ENCODE measurements around the gene SRBD1.

Gene SRBD1

DNA sequence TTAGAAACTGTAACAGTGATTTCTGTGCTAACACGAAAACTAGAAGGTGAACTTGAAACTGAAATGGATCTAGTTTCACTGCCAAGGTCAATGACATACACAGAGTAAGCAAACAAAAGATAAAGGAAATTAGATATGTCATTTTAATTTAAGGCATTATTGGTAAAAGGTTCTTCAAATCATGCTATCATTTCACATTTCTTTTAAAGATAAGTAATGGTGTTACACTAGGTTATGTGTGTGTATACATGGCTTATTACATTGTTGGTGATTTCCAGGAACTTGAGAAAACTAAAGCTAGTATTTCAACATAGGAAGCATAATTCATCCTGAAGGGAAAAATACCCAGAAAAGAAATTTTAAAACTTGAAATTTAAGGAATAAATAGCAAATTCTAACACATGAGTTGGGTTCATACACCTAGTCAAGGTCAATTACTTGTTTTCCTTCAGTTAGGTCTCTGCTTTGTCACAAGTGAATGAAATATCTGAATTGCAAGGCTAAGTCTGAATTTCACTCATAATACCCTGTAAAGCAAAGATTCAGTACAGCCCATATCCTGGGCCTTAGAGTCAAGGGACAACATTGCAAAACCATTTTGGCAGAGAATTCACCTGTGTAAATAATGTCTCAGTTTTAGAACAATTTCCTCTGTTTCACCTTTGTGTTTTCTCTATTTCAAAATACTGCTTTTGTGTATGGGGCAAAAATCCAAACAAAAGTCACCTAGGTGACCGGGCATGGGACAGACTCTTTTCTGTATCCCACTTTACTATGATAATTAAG lies 141.6 kb downstream of the SRBD1 start:
- DNase-seq (ENCODE audit: low read depth, low spot score): no peak

DNA sequence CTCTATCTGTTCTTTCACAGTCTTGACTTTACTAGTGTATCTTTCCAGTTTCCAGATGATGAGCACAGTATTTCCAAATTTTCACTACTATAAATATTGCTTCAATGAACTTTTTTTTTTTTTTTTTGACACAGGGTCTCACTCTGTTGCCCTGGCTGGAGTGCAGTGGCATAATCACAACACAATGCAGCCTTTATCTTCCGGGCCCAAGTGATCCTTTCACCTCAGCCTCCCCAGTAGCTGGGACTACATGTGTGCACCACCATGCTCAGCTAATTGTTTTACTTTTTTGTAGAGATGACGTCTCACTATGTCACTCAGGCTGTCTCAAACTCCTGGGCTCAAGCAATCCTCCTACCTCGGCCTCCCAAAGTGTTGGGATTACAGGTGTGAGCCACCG lies 142.8 kb downstream of the SRBD1 start:
- DNase-seq (ENCODE audit: low read depth, low spot score): no peak

DNA sequence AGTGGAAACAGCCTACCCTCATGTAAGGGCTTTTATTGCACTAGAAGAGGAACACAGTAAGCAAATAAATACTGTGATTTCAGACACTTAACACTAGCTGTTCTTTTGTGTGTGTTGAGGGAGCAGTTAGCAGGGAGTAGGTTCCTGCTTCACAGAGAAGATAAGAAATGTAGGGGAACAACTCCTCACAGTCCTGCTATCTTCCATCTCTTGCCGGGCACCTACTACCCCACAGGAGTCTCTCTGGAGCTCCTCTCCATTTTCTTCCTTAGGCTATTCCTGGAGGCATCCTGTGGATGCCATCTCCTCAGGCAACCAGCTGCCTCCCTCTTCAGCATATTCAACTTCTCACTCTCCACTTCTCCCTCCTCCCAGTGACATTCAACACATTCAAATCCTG lies 145.0 kb downstream of the SRBD1 start:
- no peak for DNase-seq (ENCODE audit: low read depth, low spot score)

DNA sequence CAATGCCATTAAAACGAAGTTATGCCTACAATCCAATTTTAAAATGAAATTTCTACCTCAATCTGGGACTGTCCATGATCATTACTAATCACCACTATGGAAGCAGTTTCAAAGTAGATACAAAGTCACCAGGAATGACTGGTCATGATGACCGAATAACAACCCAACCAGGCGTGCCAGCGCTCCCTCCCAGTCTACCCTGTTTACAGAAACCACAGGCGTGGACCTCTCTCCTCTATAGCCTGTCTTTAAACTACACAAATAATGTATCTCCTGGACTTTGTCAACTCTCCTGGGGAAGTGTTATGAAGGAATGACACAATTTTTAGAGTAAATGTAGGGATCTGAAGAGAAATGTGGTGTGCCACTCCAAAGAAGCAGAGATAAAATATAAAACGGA lies 150.2 kb downstream of the SRBD1 start:
- no peak for DNase-seq (ENCODE audit: low read depth, low spot score)

DNA sequence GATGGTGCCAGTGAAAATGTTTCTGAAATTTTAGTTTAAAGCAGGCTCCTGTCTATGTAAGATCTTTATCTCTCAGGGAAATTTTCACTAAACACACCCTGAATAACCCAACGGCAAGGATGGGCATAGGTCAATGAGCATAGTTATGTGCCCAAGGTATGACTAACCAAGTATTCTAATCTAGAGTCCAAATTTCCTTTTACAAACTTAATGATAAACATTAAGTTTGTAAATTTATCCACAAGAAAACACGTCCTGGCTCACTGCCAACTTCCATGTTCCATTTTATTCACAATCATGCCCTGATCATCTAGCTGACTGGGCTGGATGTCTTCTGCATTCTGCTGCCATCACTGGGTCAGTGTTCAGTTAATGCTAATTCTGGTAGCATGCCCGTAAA lies 151.2 kb downstream of the SRBD1 start:
- no peak for DNase-seq (ENCODE audit: low read depth, low spot score)

DNA sequence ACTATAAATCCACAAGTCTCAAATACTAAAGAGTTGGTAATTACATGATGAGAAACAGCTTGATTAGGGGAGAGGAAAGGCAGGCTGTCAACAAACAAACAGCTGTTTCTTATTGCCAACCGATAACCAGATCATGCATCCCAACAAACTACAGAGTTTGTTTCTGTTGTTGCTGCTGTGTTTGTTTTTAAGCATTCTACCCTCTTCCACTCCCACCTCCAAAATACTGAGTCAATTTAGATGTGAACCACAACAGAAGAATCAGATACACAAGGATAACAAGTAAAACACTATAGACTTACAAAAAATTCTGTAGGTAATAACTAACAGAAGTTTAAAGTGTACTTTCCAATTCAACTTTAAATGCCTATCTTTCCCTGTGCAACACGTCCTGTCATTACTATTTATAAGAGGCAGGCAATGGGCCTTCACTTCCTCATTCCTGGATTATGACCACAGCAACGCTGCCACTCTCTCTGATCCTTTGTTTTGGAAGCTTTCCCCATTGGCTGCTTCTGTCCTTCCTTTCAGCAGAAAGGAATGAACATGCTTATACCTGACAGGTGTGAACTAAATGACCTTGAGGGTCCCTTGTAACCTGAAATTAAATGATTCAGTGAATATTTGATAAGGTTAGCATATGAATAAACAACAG lies 152.0 kb downstream of the SRBD1 start:
- peak; percentile 82 for DNase-seq (ENCODE audit: low read depth, low spot score)

DNA sequence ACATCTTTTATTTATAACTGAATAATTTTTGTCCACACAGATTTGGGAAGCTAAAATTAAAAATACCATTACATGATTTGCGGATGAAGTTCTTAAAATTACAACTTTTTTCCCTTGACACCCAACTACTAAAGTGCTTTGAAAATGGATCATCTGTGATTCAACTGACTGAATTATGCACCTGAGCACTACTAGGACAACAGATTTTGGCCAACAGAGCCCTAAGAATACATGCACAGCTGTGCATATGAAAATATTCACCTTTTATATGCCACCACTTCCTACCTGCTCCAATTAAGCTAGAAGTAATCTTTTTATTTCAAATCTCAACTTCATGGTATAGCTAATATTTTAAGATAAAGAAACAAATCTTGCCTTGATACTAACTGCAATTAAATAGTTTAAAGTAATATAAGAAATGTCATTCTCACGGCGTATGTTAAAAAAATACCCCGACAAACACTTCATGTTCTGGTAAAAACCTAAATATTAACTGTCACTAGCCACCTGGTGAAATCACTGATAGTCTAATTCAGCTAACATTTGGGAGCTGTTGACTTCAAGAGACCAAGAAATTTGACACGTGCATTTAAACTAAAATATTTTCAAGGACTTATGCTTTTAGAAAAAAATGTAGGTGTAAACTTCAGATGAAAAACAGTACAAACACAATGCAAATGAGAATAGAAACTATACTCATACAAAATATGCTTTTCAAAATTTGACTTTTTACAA lies 153.7 kb downstream of the SRBD1 start:
- no peak for DNase-seq (ENCODE audit: low read depth, low spot score)

DNA sequence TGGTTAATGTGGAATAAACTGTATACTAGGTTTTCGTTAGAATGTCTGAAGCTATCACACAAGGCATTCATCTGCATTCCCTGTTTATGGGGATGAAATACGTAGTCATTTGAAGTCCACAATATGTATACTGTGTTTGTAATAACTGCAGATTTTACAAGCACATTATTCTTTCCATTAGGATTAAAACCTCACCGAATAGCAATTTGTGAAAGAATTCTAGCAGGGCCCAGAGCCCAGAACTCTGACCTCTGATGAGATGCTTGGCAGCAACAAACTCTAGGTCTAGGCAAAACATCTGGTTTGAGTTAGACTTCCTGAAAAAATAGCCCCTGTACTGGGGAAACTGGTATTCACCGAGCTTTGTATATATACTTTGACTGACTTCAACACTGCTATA lies 158.2 kb downstream of the SRBD1 start:
- peak; percentile 35 for DNase-seq (ENCODE audit: low read depth, low spot score)

DNA sequence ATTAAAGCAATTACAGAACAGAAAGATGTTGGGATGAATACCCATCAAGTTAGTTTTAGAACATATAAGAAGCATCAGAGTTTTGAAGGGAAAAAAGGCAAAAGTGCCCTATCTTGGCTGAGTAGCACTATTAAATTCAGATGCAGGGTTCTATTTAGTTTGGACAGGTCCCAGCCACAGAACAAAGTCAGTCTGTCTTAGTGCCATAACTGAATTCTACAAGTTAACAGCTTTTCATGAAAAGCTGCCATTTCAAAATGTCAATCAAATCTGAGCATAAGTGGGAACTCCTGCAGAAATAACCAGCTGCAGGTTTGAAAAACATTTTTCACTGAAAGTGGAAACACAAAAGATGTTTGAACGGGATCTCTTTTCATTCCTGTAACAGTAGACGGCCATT lies 160.4 kb downstream of the SRBD1 start:
- peak; percentile 41 for DNase-seq (ENCODE audit: low read depth, low spot score)

DNA sequence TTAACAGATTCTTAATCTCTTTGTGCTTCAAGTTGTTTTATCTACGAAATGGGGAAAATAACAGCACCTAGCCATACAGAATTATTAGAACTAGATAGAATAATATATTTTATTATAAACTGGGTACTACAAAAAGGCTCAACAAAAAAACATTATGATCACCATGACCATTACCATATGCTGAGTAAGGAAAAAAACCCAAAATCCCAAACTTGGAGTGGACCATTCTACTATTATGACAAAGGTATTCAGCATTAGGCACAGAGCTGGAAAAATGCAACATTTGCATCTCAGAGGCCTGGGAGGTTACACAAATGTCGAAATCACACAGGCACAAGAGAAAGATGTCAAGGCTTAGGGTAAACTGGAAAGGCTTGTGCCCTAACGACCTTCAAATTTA lies 162.8 kb downstream of the SRBD1 start:
- DNase-seq (ENCODE audit: low read depth, low spot score): no peak

DNA sequence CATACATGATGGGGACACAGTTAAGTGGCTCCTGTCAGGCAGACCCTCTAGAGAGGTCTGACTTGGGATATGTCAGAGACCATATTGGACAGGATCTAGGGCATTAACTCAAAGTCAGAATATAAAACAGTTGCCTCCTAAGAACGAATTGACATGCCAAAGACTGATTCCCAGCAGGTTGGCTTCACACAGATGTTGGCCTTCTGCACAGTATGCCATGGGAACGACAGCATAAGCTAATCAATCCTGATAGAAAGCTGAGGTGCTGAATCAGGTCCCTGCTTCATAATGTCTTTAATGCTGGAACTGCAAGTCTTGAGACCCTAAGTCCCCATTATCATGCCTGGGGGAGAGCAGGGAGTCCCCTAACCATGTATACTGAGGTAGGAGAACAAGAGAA lies 165.1 kb downstream of the SRBD1 start:
- DNase-seq (ENCODE audit: low read depth, low spot score): no peak

DNA sequence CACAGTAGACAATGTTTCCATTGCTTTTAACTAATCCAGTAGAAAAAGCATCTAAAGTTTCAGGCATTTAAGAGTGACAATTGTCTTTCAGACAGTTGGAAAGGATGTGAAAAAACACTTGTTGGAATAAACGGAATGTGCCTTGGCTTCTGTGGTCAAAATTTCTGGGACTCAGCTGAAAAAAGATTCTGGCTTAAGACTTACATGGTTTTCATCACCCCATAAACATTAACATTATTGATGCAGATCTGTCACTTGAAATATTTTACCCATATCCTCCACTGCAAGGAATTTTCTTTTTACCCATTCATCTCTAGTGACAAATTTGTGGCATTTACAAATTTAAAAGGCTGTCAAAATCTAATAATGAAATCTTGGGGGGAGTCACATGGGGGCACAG lies 166.0 kb downstream of the SRBD1 start:
- DNase-seq (ENCODE audit: low read depth, low spot score): no peak

DNA sequence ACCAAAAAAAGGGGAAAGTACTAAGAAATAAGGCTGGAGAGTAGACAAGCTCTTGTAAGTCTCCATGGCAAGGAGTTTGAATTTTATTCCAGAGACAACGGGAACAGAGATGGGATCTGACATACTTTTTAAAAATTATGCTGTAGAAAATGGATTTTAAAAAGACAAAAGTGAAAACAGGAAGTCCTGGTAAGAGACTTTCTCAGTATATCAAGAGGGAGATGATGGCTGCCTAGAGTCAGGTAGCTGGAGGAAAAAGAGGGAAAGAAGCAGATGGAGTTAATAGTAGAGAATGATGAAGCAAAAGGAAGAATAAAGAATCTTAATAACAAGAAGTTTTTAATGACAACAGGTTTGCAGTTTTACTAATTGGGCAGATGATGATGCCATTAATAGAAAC lies 168.1 kb downstream of the SRBD1 start:
- DNase-seq (ENCODE audit: low read depth, low spot score): no peak

DNA sequence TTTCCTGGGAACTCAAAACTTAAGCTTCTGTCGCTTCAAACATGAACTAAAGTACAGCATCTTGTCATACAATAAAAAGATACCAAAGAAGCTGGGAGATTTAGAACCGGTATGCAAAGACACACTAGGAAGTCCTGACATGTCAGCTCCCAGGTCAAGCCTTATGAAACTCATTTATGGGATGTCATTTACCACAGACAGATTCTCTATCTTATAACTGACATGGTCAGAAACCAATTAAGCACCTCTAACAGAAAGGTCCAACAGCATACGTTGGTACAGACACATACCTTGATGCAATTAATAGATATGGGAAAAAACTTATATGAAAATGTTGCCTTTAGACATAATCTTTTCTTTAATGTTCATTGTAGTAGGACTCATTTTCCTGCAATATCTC lies 169.0 kb downstream of the SRBD1 start:
- DNase-seq (ENCODE audit: low read depth, low spot score): no peak

DNA sequence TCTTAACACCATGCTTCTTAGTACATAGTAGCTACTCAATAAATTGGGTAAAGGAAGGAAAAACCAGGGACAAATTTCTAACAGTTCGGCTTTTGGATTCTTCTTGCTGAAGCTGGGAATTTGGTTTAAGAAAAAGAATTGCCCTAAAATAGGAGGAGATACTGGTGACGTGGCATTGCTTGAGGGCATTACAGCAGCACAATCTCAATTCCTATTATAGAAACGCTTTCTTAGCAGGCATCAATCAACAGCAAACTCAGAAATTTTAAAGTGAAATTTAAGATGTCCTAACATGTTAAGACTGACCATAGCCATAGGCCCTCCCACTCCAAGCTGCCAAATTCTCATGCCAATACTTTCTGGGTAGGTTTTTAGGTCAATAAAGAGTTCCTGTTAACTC lies 169.5 kb downstream of the SRBD1 start:
- DNase-seq (ENCODE audit: low read depth, low spot score): no peak

DNA sequence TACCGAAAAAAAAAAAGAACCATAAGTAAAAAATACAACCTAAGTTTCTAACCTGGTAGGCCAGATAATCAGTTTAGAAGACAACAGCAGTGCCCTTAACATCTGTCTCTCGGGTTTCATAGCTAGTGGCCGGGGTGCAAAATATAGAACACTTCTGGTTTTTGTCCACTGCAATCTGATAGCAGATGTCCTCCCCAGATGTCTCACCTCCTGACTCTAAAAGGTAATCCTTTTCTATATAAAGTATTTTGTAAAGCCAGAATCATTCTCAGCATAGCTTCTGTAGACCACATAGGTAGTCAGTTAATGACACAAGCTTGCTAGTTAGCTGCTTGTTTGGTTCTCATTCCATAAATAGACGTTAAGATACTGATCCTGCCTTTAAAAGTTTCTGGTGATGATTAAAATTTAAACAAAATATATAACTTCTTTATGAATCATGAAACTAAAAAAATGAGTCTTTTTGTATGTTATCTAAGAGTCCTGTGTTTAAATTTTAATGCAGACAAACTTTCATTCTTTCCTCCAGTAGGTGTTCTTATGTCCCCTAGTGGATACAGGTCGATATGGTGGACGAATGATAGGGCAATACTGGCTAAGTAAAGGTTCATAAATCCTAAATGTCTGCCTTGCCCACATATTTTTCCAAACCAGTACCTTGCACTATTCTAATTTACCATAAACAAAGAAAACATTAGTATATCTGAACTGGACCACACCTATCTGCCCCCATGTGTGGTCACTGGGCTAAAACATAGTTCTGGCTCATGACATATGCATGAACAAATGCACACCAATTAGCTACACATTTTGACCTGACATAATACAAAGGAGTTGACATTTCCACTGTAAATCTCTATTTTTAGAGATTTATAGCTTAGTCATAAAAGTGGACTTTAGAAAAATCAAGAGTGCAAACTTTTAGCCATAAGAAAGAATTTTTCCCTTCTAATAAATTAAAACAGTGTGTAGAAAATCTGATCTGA lies 171.0 kb downstream of the SRBD1 start:
- no peak for DNase-seq (ENCODE audit: low read depth, low spot score)

DNA sequence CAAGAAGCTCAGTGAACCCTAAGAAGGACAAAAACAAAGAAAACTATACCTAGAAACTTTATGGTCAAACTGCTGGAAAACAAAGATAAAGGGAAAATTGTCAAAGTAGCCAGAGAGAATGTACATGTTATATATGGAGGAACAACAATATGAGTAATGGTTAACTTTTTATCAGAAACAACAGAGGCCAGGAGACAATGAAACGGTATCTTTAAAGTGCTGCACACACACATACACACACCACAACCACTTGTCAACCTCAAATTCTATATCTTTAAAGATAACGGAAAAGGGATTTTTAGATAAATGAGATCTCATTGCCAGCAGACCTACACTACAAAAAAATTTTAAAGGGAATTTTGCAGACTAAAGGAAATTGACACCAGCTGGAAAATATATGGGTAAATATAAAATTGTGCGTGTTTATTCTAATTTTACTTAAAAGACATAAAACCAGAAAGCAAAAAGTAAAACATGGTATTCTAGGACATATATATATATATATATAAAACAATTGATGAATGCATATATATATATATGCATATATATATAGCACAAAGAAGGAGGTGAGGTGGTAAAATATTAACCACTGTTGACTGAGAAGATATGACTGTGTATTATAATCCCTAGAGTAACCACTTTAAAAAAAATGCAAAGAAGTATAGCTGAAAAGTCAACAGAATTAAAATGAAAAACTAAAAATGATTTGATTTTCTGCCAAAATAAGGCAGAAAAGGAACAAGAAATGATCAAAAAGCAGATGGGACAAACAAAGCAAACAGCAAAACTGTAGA lies 172.0 kb downstream of the SRBD1 start:
- no peak for DNase-seq (ENCODE audit: low read depth, low spot score)

DNA sequence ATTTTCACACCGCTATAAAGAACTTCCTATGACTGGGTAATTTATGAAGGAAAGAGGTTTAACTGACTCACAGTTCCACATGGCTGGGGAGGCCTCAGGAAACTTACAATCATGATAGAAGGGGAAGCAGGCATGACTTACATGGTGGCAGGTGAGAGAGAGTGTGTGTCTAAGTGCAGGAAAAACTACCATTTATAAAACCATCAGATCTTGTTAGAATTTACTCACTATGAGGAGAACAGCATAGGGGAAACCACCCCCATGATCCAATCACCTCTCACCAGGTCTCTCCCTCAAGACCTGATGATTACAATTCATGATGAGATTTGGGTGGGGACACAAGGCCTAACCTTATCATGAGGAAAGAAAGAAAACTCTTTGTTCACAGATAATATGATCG lies 174.6 kb downstream of the SRBD1 start:
- no peak for DNase-seq (ENCODE audit: low read depth, low spot score)

DNA sequence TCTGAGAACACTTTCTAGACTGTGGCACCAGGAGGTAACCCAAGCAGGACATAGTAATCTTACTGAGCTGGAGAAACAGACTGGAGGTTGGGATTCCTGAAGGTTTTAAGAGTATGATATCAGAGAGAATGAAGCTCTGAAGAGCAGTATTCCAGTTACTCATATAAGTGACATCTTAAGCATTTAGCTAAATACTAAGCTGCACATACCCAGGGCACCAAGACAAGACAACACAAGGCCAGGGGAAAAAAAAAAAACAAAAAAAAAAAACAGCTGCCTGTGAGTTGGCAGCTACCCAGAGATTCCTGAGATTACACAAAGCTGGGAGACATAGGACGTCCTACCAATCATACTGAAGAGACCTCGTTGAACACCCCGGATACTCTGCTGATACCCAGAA lies 175.8 kb downstream of the SRBD1 start:
- peak; percentile 69 for DNase-seq (ENCODE audit: low read depth, low spot score)

DNA sequence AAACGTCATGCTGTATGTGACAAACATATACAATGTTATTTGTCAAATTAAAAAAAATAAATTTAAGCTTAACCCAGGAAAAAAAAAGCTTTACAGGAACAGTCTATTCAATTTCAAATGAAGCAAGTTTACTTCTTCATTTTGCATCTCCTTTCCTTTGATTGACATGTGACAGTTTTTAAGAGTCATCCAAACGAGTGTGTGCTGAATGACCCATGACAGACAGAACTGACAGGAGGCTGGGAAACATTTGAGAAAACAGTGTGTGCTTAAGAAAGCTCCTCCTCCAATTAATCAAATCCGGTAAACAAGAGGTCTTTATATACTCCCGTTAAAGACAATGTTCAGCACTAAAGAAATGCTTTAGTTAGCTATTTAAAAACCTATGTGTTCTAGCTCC lies 177.7 kb downstream of the SRBD1 start:
- no peak for DNase-seq (ENCODE audit: low read depth, low spot score)

DNA sequence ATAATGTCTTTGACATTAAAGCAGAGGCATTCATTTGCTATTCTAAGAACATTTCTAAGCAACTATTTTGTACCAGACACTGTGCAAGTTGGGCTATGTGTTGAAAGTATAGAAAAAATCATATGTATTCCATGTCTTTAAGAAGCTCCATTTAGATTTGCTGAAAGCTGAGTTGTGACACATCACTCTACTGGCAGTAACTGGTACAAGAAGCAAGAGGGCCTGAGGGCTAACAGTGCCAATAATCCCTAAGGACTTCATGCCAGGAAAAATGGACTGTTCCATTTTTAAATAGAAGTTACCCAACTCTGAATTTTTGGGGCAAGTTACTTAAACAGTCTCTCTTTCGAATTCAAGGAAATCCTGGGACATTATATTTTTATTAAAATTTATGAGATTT lies 178.7 kb downstream of the SRBD1 start:
- DNase-seq (ENCODE audit: low read depth, low spot score): no peak

Measured in astrocyte of the hippocampus (primary cell).